GM18508 (cell line): Measurements from ENCODE around the gene SMIM22.

Experiments
- ATAC-seq: cut with Tn5 transposase; IDR thresholded peaks from one replicate; pipeline ENCODE4 v1.9.1; 2021; ENCODE audit warnings: moderate number of reproducible peaks; ENCODE audit not compliant: insufficient read depth, unreplicated experiment

SMIM22 gene, protein sequence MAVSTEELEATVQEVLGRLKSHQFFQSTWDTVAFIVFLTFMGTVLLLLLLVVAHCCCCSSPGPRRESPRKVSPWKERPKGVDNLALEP

GRCh38 chr16:4795181-4795827, at the start of gene SMIM22:
SMIM22 (plus strand) TSS chr16:4795369; CDS start chr16:4795735, 366 bp downstream.
- ATAC-seq = no peak

- no peak for ATAC-seq
These were observed 49.0 kb upstream of the SMIM22 start for GRCh38 chr16:4746215-4746614.

DNA sequence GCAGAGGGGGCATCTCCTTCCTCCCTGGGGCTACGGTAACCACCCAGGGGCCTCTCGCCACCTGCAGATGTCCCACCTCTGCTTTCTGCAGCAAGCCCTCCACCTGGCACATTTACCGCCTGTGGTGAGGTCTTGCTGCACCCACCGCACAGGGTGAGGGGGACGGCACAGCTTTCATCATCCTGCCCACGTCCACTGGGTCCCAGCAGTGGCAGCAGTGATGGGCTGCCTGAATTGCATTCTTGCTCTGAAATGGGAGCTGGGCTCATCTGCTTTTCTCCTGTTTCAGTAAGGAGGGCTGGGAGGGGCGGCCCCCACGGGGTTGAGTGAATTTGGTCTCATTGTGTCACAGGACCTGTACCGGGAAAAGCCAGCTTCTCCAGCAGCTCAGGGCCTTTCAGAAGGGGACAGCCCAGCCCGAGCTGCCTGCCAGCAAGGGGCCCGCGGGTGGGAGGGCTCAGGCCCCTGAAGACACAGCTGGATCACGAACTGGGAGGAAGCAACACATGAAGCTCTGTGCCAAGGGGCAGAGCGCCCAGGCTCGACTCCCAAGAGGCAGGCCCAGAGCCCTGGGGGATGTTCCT, 48.1 kb upstream of the SMIM22 start:
- no peak for ATAC-seq

GRCh38 chr16:4747906-4748681, 47.1 kb upstream of the SMIM22 start:
- ATAC-seq = no peak

DNA sequence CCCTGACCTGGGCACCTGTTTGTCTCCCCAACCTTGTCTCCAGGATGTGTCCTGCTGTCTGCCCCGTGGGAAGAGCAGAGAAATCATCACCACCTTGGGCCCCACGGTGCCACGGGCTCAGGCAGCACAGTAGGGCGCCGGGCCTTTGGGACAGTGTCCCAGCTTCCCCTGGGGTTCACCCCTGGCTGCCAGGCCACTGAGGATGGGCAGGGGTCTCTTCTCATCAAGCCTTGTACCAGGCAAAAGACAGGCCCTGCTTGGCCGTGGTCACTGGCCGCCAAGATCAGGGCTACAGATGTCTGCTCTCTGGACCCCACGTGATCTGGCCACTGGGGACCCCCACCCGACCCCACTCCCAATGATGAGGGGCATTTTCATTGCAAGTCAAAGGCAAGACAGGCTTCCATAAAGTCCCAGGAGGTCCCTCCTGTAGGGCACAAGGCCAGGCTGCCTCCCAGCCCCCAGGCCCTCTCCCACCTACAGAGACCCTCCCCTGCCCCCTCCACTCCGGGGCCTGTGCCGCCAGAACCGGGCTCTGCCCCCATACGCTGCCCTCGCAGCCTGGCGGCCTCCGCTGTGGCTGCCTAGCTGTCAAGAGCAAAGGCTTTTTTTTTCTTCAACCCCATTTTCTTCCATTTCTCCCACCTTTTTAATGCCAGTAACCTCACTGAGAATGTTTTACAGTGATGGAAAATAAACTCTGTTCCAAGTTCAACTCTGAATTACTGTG, 46.3 kb upstream of the SMIM22 start:
- ATAC-seq = no peak

GRCh38 chr16:4749700-4750257, 45.4 kb upstream of the SMIM22 start:
- ATAC-seq = no peak

GRCh38 chr16:4750896-4751295, 44.3 kb upstream of the SMIM22 start:
- no peak for ATAC-seq

DNA sequence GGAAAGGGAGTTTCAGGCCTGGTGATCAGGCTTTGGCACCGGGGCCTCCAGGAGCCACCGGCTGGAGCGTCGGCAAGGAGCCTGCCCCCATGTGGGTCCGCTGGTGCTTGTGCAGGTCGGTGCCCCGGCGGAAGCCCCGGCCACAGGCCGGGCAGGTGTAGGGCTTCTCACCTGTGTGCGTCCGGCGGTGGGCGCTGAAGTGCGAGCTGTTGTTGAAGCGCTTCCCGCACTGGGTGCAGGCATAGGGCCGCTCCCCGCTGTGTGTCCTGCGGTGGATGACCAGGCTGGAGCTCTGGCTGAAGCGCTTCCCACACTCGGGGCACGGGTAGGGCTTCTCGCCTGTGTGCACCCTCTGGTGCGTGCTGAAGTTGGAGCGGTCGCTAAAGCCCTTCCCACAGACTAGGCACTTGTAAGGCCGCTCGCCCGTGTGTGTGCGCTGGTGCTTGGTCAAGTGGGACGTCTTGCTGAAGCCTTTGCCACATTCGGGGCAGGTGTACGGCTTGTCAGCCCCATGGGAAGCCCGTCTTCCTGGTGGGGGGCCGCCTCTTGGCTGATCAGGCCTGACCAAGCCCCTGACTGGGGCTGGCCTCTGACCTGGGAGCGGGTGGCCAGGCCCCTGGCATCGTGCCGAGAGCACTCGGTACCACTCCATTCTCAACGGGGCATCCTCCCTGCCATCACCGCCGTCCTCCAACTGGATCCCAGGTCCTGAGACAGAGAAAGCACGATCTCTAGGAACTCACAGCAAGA, 42.6 kb upstream of the SMIM22 start:
- no peak for ATAC-seq

GRCh38 chr16:4753227-4753626, 41.9 kb upstream of the SMIM22 start:
- ATAC-seq = no peak

DNA sequence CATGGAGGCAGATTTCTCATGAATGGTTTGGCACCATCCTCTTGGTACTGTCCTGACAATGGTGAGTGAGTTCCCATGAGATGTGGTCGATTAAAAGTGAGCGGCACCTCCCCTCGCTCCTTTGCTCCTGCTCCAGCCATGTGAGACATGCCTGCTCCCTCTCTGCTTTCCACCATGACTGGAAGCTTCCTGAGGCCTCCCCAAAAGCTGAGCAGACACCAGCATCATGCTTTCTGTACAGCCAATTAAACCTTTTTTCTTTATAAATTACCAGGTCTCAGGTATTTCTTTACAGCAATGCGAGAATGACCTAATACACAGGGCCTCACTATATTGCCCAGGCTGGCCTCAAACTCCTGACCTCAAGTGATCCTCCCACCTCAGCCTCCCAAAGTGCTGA, 40.3 kb upstream of the SMIM22 start:
- ATAC-seq = no peak

DNA sequence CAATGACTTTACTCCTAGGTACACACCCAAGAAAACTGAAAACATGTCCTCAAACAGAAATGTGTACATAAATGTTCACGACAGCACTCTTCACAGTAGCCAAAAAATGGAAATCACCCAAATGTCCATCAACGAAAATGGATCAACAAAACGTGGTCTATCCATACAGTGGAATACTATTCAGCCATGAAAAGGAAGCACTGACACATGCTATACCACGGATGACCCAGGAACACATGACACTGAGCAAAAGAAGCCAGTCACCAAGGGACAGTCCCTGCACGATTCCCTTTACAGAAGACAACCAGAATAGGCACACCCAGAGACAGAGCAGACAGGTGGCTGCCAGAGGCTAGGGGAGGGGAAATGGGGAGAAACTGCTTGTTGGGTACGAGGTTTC, 39.5 kb upstream of the SMIM22 start:
- ATAC-seq = no peak

DNA sequence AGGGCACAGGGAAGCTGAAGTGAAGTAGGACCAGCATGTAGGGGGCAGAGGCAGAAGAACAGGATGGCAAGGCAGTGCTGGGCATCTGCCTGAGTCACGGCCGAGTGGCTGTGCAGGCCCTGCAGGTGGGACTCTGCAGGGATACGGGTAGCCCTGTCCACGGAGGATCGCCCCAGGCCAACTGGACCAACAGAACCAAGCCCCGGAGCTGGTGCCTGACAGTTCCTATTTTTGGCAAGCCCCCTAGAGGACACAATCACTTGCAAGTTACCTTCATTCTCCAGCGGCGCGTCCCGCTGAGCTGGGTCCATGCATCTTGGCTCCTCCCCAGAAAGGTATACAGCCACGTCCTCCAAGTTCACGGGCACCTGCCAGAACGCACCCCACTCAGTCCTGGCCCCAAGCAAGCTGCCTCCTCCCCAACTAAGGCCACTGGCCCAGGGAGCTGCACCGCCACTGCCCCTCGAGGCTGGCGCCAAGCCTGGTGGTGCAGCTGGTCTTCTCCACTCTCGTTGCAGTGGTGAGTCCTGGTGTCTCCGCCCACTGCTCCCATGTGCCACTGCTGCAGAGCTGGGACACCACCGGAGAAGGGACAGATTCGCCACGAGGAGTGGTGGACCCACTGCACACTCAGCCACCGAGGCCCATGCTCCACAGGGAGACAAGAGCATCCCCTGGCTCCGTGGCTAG, 34.8 kb upstream of the SMIM22 start:
- no peak for ATAC-seq

DNA sequence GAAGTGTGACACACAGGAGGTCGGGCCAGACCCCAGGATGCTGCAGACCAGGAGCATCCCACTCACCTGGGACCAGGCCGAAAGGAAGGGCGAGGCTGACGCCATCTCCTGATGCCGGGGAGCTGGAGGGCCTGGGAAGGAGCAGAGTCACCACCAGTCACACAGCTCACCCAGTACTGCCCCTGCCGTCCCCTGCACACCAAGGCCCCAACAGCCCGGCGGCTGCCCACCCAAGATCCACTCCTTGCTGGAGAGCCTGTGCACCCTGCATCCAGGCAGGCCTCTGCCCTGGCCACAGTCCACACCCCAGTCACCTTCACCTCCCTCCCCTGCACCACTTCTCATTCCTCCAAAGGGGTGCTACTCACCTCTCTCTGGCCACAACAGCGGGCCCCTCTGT, 33.0 kb upstream of the SMIM22 start:
- no peak for ATAC-seq

DNA sequence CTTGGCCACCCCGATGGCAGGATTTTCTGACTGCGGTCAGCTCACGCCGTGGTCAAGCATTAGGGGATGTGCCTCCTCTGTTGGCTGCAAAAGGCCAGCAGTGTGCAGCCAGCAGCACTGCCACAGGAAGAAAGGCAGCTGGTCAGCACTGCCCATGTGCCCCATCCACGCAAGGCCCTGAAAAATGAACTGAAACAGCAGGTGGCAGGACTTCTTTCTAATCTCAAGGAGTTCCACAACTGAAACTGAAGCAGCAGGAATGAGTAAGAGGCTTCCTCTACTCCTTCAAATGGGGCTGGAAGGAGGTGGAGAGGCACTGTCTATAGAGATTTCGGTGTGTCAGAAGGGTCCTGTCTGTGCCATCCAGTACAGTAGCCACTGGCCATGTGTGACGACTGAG, 31.4 kb upstream of the SMIM22 start:
- no peak for ATAC-seq

GRCh38 chr16:4765511-4766474, 29.4 kb upstream of the SMIM22 start:
- no peak for ATAC-seq

DNA sequence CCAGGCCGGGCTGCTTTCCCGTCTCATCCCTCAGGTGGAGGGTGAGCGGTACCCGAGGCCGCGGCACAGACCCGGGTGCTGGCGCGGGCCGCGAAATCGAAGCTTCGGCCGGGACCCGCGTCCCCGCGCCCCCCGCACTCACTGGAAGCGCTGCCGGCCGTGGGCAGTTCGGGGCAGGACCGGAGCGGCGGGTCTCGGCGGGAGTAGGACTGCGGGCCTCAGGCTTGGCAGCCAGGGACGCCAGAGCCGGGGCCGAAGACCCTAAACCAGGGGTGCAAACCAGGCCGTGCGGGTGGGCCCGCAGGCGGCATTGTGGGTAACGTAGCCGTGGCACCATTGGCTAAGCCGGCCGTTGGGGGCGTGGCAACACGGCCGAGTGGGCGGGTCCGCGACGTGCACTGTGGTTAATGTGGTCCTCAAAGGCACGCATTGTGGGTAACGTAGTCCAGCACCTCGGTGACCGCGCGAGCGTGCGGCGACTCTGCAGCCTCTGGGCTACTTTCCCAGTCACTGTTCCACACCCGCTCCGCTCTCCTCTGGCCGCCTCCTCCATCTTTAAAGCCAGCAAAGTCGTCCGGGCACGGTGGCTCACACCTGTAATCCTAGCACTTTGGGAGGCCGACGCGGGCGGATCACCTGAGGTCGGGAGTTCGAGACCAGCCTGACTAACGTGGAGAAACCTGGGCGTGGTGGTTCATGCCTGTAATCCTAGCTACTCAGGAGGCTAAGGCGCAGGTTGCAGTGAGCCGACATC, 28.1 kb upstream of the SMIM22 start, which contains the start of gene ZNF500:
TSS of gene ZNF500 (minus strand) at position 288 of the 754 bp plus-strand sequence. CDS start 1,184 bp downstream, outside the sequence.
- peak; percentile 60 for ATAC-seq

DNA sequence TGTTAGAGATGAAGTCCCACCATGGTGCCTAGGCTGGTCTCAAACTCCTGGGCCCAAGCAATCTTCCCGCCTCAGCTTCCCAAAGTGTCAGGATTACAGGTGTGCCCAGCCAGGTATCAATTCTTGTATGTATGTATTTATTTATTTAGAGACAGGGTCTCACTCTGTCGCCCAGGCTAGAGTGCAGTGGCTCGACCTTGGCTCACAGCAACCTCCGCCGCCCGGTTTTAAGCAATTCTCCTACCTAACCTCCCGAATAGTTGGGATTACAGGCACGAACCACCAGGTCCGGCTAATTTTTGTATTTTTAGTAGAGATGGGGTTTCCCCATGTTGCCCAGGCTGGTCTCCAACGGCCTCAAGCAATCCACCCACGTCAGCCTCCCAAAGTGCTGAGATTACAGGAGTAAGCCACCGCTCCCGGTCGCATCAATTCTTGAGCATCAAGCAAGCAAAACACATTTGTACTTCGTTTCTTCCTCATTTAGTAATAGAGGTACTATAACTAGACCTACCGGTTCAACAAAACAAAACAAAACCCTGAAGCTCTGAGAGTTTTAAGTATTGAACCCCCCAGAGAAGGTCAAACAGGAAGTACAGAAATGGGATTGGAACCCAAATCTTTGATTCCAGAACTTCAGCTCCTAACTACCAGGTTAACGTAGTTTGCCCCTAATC, 27.2 kb upstream of the SMIM22 start:
- ATAC-seq = no peak
